Measurements from ENCODE around the gene RGS9. TPM values are rescaled to one million over a fixed set of nuclear protein-coding genes. Genes with fewer than 3 reads are reported as not detected.
"Not testable (repeated sequence)": the region's sequence is repeated elsewhere in the genome, so short reads cannot be mapped to it uniquely, and the experiment has no call there.

RGS9 gene
- total and polyA plus RNA-seq, 4 donors: 1.0 to 4.0 (median 2.1) TPM

- H3K27me3 ChIP-seq (ENCODE audit: control insufficient read depth in 4 of 4, insufficient read depth in 4 of 4, low read length in 3 of 4): no peaks in the 10 kb centered on the region
- no peak overlapping the region for H3K4me3 ChIP-seq (ENCODE audit: low read depth in 1 of 3, low read length in 3 of 3)
- H3K36me3 ChIP-seq (ENCODE audit: control insufficient read depth in 4 of 4, insufficient read depth in 3 of 4, low read depth in 1 of 4, low read length in 3 of 4): no peaks in the 10 kb centered on the region
- H3K4me1 ChIP-seq (ENCODE audit: control insufficient read depth in 4 of 4, insufficient read depth in 4 of 4, low read length in 3 of 4): no peaks in the 10 kb centered on the region
- no peak overlapping the region for H3K27ac ChIP-seq (ENCODE audit: low read depth in 1 of 2, low read length in 2 of 2)
- H3K9me3 ChIP-seq (ENCODE audit: control insufficient read depth in 4 of 4, low read length in 3 of 4): no peaks in the 10 kb centered on the region
- no peak for DNase-seq (ENCODE audit: low spot score)
- TF ChIP-seq FOXA2 (IDR thresholded peaks at IDR 0.05): no peak
- no peak for TF ChIP-seq JUND (IDR thresholded peaks at IDR 0.05)
- no peak for TF ChIP-seq HNF4G (IDR thresholded peaks at IDR 0.05)
- TF ChIP-seq, protein P1, sequence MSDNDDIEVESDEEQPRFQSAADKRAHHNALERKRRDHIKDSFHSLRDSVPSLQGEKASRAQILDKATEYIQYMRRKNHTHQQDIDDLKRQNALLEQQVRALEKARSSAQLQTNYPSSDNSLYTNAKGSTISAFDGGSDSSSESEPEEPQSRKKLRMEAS (IDR thresholded peaks at IDR 0.05): no peak
- TF ChIP-seq SP1 (IDR thresholded peaks at IDR 0.05): no peak
- TF ChIP-seq FOXA1 (IDR thresholded peaks at IDR 0.05): no peak
- no peak for TF ChIP-seq TAF1 (conservative IDR thresholded peaks at IDR 0.05)
- no peak for TF ChIP-seq EGR1 (IDR thresholded peaks at IDR 0.05; ENCODE audit: low read depth in 2 of 2)
- TF ChIP-seq RXRA (IDR thresholded peaks at IDR 0.05): no peak
- TF ChIP-seq, protein P2, sequence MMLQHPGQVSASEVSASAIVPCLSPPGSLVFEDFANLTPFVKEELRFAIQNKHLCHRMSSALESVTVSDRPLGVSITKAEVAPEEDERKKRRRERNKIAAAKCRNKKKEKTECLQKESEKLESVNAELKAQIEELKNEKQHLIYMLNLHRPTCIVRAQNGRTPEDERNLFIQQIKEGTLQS (IDR thresholded peaks at IDR 0.05): no peak
- TF ChIP-seq GABPA (IDR thresholded peaks at IDR 0.05 in 1 of 2, conservative IDR thresholded peaks at IDR 0.05 in 1 of 2): no peak
- WGBS: 94% methylated on average over 7 of the region's 7 CpGs
- no peak overlapping the region for H3K9ac ChIP-seq (ENCODE audit: low read depth in 1 of 2, low read length in 2 of 2)
Measured at GRCh38 chr17:65093930-65094329, 43.2 kb upstream of the RGS9 start.

DNA sequence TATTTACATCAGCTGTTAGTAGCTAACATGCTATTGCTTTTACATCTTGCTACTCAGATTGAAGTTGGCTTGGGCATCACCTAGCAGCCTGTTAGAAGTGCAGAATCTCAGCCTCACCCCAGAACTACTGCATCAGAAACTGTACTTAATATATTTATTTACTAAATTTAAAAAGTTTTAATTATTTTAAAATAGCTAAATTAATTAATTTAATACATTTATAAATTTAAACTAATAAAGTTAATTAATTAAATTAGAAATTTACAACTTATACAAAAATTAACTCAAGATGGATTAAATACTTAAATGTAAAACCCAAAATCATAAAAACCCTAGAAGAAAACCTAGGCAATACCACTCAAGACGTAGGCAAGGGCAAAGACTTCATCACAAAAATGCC, 41.7 kb upstream of the RGS9 start:
- no peak overlapping the region for H3K9ac ChIP-seq (ENCODE audit: low read depth in 1 of 2, low read length in 2 of 2)
- peaks cover 0 to 4% (median 2%) of the 10 kb centered on the region in 4 donors for H3K4me1 ChIP-seq (ENCODE audit: control insufficient read depth in 4 of 4, insufficient read depth in 4 of 4, low read length in 3 of 4)
- H3K27ac ChIP-seq (ENCODE audit: low read depth in 1 of 2, low read length in 2 of 2): no peak overlapping the region
- H3K4me3 ChIP-seq (ENCODE audit: low read depth in 1 of 3, low read length in 3 of 3): no peak overlapping the region
- no peak for TF ChIP-seq JUND (IDR thresholded peaks at IDR 0.05)
- no peak for TF ChIP-seq EGR1 (IDR thresholded peaks at IDR 0.05; ENCODE audit: low read depth in 2 of 2)
- TF ChIP-seq, protein P2 (IDR thresholded peaks at IDR 0.05): no peak
- TF ChIP-seq, protein P1 (IDR thresholded peaks at IDR 0.05): no peak
- TF ChIP-seq SP1 (IDR thresholded peaks at IDR 0.05): no peak
- TF ChIP-seq RXRA (IDR thresholded peaks at IDR 0.05): no peak
- no peak for TF ChIP-seq ZBTB33 (IDR thresholded peaks at IDR 0.05)
- no peak for TF ChIP-seq NR2F2 (IDR thresholded peaks at IDR 0.05)
- no peak for TF ChIP-seq TAF1 (conservative IDR thresholded peaks at IDR 0.05)
- TF ChIP-seq HNF4G (IDR thresholded peaks at IDR 0.05): no peak
- no peaks in the 10 kb centered on the region for H3K27me3 ChIP-seq (ENCODE audit: control insufficient read depth in 4 of 4, insufficient read depth in 4 of 4, low read length in 3 of 4)
- no peak for DNase-seq (ENCODE audit: low spot score)
- 93% methylated on average over 1 of the region's 1 CpG for WGBS
- H3K9me3 ChIP-seq (ENCODE audit: control insufficient read depth in 4 of 4, low read length in 3 of 4): no peaks in the 10 kb centered on the region
- no peaks in the 10 kb centered on the region for H3K36me3 ChIP-seq (ENCODE audit: control insufficient read depth in 4 of 4, insufficient read depth in 3 of 4, low read depth in 1 of 4, low read length in 3 of 4)

DNA sequence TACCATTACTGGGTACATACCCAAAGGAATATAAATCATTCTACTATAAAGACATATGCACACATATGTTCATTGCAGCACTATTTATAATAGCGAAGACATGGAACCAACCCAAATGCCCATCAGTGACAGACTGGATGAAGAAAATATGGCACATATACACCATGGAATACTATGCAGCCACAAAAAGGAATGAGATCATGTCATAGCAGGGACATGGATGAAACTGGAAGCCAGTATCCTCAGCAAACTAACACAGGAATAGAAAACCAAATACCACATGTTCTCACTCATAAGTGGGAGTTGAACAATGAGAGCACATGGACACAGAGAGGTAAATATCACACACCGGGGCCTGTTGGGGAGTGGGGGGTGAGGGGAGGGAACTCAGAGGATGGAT, 40.8 kb upstream of the RGS9 start:
- H3K9ac ChIP-seq (ENCODE audit: low read depth in 1 of 2, low read length in 2 of 2); H3K9me3 ChIP-seq (ENCODE audit: control insufficient read depth in 4 of 4, low read length in 3 of 4); H3K27ac ChIP-seq (ENCODE audit: low read depth in 1 of 2, low read length in 2 of 2); H3K4me3 ChIP-seq (ENCODE audit: low read depth in 1 of 3, low read length in 3 of 3); H3K27me3 ChIP-seq (ENCODE audit: control insufficient read depth in 4 of 4, insufficient read depth in 4 of 4, low read length in 3 of 4); H3K36me3 ChIP-seq (ENCODE audit: control insufficient read depth in 4 of 4, insufficient read depth in 3 of 4, low read depth in 1 of 4, low read length in 3 of 4); DNase-seq (ENCODE audit: low spot score): not testable (repeated sequence)
- WGBS: 98% methylated on average over 2 of the region's 2 CpGs
- H3K4me1 ChIP-seq (ENCODE audit: control insufficient read depth in 4 of 4, insufficient read depth in 4 of 4, low read length in 3 of 4): peaks cover 0 to 11% (median 4%) of the 10 kb centered on the region in 4 donors

Data from liver (tissue), 9 donors.